ENCODE data around the gene ARHGDIB.

The ARHGDIB gene

DNA sequence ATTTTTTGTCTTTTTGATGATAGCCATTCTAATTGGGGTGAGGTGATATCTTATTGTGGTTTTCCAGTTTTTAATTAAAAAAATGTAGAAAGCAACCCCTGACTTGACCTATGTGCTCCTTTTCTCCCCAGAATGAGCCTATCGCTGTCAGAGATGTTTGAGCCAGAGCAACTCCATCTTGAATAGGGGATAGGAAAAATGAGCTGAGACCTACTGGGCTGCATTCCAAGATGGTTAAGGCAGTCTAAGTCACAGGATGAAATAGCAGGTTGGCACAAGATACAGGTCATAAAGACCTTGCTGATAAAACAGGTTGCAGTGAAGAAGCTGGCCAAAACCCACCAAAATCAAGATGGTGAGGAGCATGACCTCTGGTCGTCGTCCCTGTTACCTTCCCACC, 36.9 kb downstream of the ARHGDIB start:
- no peak for DNase-seq

- DNase-seq: no peak
Measured at GRCh38 chr12:14923944-14924343, 37.5 kb downstream of the ARHGDIB start.

GRCh38 chr12:14921218-14921617, 40.2 kb downstream of the ARHGDIB start:
- no peak for DNase-seq

DNA sequence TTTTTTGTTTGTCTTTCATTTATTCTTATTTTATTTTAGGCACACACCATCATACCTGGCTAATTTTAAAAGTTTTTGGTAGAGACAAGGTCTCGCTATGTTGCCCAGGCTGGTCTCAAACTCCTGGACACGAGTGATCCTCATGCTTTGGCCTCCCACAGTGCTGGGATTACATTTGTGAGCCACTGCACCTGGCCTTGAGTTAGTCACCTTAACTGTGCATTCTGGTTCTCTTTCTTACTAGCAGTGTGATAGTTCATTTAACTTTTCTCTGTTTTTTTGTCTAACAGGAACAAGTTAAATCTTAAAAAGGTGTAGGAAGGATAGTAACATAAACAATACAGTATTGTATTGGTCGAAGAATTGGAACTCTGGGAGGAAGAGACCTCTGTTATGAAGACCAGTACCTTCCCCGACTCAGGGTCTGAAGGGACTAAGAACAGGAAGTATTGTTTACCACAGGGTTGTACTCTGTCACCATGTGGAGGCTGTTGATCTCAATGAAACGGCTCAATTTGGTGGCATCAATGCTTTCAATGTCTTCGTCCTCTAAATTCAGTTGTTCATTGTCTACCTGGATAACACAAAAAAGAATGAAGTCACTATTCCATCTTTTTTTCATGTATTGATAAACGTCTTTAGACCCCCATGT, 40.8 kb downstream of the ARHGDIB start:
- no peak for DNase-seq

- no peak for DNase-seq
Measured at GRCh38 chr12:14919455-14919854, 41.9 kb downstream of the ARHGDIB start.

DNA sequence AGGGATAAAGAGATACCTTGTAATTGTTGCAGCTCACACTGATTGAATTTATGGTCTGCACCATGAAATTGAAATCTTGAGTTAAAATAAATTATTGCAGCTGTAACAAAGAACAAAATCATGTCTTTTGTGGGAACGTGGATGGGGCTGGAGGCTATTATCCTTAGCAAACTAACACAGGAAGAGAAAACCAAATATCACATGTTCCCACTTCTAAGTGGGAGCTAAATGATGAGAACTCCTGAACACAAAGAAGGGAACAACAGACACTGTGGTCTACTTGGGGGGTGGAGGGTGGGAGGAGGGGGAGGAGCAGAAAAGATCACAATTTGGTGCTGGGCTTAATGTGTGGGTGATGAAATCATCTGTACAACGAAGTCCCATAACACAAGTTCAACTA, 45.7 kb downstream of the ARHGDIB start:
- no peak for DNase-seq

GRCh38 chr12:14913381-14913781, 48.0 kb downstream of the ARHGDIB start:
- no peak for DNase-seq

DNA sequence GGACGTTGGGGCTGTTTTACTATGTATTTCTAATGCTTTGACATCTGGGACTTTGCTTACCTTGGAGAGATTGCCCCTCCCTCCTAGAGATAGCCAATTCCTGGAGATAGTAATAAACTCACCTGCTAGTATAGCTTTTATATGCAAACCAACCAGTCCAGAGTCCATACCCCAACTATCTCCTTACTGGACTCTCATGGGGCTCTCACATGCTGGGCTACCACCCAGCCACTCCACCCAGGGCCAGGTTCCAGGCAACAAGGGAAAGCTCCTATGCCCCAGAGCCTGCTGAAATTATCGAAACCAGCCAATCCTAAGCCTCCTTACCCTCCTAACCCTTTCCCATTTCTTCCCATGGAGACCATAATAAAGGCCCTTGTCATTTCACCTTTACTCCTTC, 50.3 kb downstream of the ARHGDIB start:
- DNase-seq: no peak

DNA sequence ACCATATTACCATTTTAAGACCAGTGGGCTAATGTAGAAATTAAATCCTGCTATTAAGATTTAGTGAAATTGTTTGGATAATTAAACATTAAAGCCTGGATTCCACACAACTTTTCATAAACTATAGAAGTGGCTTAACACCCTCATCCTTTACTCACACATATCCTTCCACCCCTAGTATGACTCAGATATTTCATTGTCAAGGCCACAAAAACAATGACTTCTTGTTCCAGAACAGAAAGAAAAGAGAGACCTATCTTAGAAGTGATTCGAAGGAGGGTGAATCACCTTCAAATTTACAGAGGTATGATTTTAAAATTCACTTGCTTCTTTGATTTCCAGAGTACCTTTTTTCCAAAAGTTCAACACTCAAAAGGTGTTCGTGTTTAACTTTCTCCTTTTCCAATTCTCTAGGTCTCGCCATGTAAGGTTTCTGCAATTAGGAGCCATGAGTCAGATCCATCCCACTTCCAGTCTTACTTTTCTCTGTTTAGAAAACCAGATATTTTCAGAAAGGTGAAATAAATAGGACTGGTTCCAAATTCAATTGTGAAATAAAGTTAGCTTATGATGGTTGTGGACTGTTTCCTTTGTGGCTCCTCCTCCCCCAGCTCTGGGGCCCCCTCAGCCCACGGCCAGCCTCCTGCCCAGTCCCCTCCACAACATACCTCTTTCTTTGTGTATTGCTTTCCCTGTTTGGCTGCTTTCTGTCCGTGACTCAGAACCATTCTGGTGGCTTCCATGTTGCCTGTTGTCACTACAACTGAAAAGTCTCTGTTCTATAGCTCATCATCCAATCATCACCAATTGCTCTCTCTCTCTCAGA, 51.1 kb downstream of the ARHGDIB start:
- no peak for DNase-seq

DNA sequence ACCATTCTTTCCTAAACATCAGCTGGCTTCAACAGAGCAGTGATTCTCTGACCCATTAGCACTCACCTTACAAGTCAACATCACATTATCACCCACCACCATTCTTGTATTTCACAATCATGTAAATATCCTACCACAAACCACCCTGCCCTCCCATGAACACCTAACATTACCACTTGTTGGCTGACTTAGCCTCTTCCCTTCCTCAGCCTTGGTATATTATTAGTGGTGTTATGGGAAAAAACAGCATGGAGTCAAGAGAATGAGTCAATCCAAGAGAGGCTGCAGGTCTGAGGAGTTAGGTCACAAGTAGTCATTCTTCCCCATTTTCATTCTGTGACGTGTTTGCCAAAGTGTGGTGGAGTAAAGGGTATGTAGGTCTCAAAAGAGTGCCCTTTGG, 53.4 kb downstream of the ARHGDIB start:
- DNase-seq: no peak

DNA sequence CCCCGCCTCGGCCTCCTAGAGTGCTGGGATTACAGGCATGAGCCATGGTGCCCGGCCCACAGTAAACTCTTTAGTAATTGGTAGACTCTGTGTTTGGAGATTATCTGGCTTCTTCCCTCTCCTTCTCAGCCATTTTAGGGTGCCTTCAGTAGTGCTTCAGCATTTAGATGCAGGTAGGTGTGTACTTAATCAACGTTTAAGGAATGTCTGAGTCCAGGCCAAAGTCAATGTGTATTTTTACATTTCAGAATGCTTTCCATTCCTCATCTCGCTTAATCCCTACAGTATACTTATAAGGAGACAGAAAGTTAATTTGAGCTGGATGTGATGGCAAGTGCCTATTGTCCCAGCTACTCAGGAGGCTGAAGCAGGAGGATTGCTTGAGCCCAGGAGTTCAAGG, 55.3 kb downstream of the ARHGDIB start:
- no peak for DNase-seq

DNA sequence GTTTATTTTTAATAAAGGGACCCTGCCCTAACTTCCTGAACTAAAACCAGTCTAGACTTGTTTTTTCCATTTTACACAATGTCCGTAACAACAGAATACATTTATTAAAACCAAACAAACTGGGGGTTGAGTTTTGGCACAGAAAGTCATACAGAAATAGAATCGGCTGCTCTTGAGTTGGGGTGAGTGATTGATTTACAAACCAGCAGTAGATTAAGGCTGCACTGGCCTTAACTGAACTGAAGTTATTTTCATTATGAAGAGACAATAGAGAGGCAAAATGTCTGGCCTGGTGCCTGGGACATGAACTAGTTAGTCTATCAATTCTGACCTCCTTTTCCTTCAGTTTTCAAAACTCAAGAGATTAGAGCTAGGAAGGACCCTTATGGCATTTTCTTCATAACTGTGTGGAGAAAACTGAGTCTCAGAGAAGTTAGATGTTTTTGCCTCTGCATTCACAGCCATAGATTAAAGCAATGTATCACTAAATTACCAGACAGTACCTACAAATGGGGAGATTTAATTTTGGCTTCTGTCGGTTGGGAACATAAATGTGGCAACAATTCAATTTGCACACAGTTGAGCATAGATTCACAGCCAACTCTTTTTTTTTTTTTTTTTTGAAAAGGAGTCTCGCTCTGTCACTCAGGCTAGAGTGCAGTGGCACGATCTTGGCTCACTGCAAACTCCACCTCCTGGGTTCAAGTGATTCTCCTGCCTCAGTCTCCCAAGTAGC, 56.0 kb downstream of the ARHGDIB start:
- DNase-seq: no peak

DNA sequence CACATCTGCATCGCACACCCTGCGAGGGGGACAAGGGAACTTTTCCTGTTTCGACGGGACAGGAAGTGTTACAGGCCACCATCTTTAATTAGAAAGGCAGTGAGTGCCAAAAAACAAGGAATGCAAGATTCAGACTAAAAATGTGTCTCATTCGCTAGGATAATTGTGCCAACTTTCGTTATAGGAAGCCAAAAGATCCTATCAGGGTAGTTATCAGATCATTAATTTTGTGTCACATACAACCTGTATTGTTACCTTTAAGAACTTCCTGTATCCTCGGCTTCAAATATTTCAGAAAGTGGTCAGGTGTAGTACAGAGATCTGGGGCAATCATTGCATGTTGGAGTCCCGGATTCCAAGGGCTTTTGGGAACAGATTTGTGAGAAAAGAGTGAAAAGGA, 56.5 kb downstream of the ARHGDIB start:
- DNase-seq: no peak

GRCh38 chr12:14903386-14904098, 57.9 kb downstream of the ARHGDIB start:
- DNase-seq: no peak

DNA sequence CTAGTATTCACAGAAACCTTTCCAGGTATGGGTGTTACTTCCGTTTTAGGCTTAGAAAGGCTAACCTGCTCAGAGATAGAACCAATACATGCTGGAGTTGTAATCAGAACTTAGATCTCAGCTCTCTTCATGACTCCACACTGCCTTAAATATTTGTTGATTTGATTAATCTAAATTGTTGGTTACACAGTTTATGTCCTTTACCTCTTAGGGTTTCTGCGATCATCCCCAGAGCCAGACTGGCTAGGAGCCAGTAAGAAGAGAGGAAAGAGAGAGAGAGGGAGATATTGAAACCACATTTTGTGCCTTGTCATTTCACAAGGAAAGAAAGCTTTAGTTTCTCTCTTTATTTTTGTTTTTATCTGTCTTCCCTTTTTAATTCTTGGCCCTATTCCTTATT, 58.9 kb downstream of the ARHGDIB start:
- no peak for DNase-seq

DNA sequence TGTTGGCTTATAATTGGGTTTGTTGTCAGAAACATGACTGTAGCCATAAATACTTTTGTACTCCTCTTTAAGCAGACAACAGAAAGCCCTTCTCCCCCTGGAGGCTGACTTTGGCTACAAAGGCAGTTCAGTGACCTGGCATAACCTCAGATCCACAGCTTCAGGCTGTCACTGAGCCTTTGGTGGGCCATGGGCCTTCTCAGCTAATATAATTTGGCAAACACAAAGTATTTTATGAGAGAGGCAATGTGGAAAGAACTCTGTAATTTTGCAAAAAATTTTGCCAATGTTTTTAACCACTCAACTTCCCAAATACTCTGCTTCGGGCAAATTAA, 60.2 kb downstream of the ARHGDIB start:
- DNase-seq: no peak

GRCh38 chr12:14900521-14901227, 60.7 kb downstream of the ARHGDIB start:
- no peak for DNase-seq

- no peak for DNase-seq
Measured at GRCh38 chr12:14896521-14897169, 64.8 kb downstream of the ARHGDIB start.

DNA sequence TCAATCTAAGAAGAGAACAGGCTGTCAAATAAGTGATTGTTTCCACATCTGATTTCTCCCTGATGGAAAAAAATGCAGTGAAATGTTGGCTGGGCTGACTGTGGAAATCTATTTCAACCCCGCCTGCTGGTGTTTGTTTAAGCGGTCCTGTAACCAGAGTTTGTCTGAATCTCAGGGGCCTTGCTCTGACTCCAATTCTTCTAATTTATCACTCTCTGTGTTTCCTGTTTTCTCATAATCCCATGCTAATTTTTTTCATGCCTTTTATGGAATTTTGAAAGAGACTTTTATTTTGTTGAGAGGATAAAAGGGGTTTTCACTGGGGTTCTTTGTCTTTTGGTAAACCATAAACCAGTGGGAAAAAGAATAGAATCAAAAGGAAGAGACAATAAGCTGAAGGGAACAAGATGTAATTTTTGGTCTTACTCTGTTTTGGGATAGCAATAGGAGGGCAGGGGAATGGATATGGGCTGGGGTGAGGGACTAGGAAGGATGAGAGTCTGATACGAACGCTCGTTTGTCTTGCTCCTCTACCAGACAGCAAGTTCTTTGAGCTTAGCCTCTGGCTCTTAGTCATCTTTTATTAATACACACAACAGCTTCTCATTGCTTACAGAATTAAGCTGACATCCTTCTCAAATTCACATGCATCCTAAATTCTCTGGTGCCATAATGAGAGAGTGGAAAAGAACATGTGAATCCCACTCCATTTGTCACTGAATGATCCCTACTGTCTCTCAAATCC, 67.7 kb downstream of the ARHGDIB start:
- no peak for DNase-seq

DNA sequence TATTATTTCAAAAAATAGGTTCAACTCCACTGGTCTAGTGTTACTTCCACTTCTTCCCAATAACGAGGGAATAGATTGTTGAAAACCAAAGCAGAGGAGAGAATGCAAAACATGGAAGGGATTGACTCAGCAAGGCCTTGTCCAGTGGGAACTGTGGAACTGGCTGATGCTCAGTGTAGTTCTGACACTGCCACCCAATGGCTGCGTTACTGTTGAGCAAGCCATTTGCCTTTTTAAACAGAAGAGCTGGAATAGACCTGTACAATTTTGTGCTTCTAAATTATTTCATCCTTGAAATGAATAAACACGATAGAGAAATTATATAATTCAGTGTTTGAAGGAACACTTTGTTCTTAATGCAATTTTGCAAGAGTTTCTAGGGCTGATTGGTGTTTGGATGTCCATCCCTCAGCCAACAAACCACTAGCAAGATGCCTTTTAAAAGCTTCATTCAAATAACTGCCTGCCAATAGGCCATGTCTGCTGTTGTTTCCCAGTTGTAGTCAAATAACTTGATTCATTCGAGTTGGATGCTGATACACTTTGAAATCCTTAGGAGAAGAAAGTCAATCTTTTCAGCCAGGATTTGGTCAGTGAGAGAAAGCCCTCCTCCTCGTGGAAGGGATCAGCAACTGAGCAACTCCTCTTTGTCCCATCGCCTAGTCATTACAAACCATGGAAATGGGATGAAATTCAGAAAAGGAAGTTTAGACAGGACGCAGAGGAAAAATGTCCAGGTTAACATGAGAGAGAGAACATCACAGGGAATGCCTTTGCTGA, 68.5 kb downstream of the ARHGDIB start:
- no peak for DNase-seq
